Prostate gland (tissue), 2 donors: Measurements from ENCODE around the gene TBC1D5. TPM values are rescaled to one million over a fixed set of nuclear protein-coding genes. Genes with fewer than 3 reads are reported as not detected.

ENCODE experiments used
- DNase-seq: peaks from one replicate; pipeline ENCODE4 v3.0.0-alpha.2; 2019; ENCODE audit warnings: low spot score
- H3K27ac ChIP-seq, 2 donors: fragments of 200-600 bp; sonication (generic); 2 replicates each; pipeline ENCODE4 v1.5.1; 2017 to 2019
- H3K27me3 ChIP-seq: fragments of 200-600 bp; sonication (generic); replicated peaks from 2 replicates; pipeline ENCODE4 v1.5.1; 2019; ENCODE audit not compliant: insufficient read depth
- H3K36me3 ChIP-seq, 2 donors: fragments of 200-600 bp; sonication (generic); 1 replicate in 1 of 2; 2 replicates in 1 of 2; pipeline versions ENCODE4 v1.5.1 to v1.8.1; 2017 to 2019
- H3K4me1 ChIP-seq: fragments of 200-600 bp; sonication (generic); replicated peaks from 2 replicates; pipeline ENCODE4 v1.5.1; 2019
- H3K4me3 ChIP-seq, 2 donors: fragments of 200-600 bp; sonication (generic); 2 replicates each; pipeline ENCODE4 v1.5.1; 2017 to 2019
- H3K9me3 ChIP-seq: fragments of 200-600 bp; sonication (generic); 2 replicates; pipeline ENCODE4 v1.5.1; 2017
- POLR2A ChIP-seq: fragments of 450-650 bp; IDR thresholded peaks from one replicate; pipeline ENCODE4 v1.6.1; 2016; ENCODE audit warnings: antibody characterized with exemption, mild to moderate bottlenecking
- POLR2AphosphoS5 ChIP-seq: sonication (generic); formaldehyde crosslinking; IDR thresholded peaks from one replicate; pipeline ENCODE4 v1.6.1; 2017; ENCODE audit warnings: antibody characterized with exemption
- WGBS: methylation state at CpG from one replicate; pipeline ENCODE4 v1.1.5; 2018; 5-methylcytosine and 5-hydroxymethylcytosine counted together
- intact Hi-C: fragments of 100-400 bp; cut with DNase I; formaldehyde crosslinking; loops from one replicate; pipeline ENCODE4 v1.14.2; 2022
- total RNA-seq, 2 donors: library from RNA; depleted of rRNA; stranded (reverse); fragments of >200 nt; gene quantifications; one replicate each; pipeline ENCODE4 v1.1.0, GENCODE V29; 2016
- TF ChIP-seq, protein P1 (sequence below), 4 experiments: fragments of 200-600 bp in 2 of 4; fragments of 450-650 bp in 2 of 4; sonication (generic) in 2 of 4; IDR thresholded peaks; 1 replicate in 3 of 4; 2 replicates in 1 of 4; pipeline ENCODE4 v1.5.1; 2016 to 2019; ENCODE audit warnings: antibody characterized with exemption in 4 of 4, mild to moderate bottlenecking in 2 of 4, moderate library complexity in 2 of 4

The TBC1D5 gene
- total RNA-seq, 2 donors from 2014 or later = 64.8 to 99.2 TPM

DNA sequence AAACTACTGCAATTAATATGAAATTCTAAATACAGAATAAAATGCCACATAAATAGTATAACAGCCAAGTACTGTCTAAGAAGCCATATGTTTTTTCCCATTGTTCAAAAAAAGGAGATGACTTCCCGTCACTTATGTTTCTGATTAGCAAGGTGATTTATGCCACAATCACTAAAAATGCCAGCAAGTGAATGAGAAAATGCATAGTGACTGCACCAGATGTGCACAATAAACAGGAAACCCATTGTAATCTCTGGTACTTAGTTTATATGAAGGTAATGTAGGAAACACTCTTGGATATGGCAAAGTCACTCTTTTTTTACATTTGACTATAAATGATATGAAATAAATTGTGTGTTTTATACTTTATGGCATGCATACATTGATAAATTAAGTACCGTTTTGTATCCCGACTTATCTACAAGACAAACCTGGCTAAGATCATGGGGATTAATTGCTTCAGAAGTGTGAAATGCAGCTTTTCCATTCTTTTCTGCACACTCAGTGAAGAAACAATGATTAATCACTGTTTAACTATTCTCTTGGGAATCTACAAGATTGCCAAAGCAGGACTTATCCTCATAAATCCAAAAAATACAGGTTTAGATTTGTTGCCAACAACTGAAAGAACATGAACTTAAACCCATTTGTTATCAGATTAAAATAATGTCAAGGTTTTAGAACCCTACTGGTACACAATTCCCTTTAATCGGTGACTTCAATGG lies 164.5 kb downstream of the TBC1D5 start:
- H3K9me3 ChIP-seq = no peaks in the 10 kb centered on the region
- H3K4me1 ChIP-seq = no peaks in the 10 kb centered on the region
- H3K4me3 ChIP-seq = no peak overlapping the region
- no peak overlapping the region for H3K27ac ChIP-seq
- intact Hi-C loops = no loop called here
- DNase-seq = no peak
- no peaks in the 10 kb centered on the region for H3K27me3 ChIP-seq
- TF ChIP-seq POLR2AphosphoS5 (no peak), POLR2A (no peak)
- TF ChIP-seq, protein P1, sequence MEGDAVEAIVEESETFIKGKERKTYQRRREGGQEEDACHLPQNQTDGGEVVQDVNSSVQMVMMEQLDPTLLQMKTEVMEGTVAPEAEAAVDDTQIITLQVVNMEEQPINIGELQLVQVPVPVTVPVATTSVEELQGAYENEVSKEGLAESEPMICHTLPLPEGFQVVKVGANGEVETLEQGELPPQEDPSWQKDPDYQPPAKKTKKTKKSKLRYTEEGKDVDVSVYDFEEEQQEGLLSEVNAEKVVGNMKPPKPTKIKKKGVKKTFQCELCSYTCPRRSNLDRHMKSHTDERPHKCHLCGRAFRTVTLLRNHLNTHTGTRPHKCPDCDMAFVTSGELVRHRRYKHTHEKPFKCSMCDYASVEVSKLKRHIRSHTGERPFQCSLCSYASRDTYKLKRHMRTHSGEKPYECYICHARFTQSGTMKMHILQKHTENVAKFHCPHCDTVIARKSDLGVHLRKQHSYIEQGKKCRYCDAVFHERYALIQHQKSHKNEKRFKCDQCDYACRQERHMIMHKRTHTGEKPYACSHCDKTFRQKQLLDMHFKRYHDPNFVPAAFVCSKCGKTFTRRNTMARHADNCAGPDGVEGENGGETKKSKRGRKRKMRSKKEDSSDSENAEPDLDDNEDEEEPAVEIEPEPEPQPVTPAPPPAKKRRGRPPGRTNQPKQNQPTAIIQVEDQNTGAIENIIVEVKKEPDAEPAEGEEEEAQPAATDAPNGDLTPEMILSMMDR (IDR thresholded peaks at IDR 0.05) = no peak
- no peaks in the 10 kb centered on the region for H3K36me3 ChIP-seq
- WGBS = 34% methylated on average over 4 of the region's 4 CpGs

DNA sequence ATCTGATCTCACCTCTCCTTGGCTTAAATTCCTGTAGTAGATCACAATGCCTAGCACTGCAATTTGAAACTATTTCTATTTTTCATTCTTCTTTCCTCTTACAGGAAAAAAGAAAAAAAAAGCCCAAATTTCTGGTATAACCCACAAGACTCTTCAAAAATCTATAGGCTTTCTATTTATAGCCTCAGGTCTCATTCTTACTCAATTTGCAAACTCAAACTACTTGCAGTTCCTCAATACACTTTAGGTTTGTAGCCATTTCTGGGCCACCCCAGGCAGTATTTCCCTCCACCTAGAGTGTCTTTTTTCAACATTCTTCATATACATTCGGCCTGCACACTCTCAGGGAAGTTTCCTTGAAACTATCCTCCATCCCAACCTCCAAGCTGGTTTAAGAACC lies 169.0 kb downstream of the TBC1D5 start:
- 97% methylated on average over 1 of the region's 1 CpG for WGBS
- H3K27ac ChIP-seq = no peak overlapping the region
- no peaks in the 10 kb centered on the region for H3K4me1 ChIP-seq
- intact Hi-C loops = no loop called here
- no peak for DNase-seq
- H3K27me3 ChIP-seq = no peaks in the 10 kb centered on the region
- no peak overlapping the region for H3K4me3 ChIP-seq
- H3K36me3 ChIP-seq = no peaks in the 10 kb centered on the region
- H3K9me3 ChIP-seq = no peaks in the 10 kb centered on the region
- no peak for TF ChIP-seq POLR2A
- TF ChIP-seq, protein P1 (IDR thresholded peaks at IDR 0.05) = no peak
- TF ChIP-seq POLR2AphosphoS5 = no peak

DNA sequence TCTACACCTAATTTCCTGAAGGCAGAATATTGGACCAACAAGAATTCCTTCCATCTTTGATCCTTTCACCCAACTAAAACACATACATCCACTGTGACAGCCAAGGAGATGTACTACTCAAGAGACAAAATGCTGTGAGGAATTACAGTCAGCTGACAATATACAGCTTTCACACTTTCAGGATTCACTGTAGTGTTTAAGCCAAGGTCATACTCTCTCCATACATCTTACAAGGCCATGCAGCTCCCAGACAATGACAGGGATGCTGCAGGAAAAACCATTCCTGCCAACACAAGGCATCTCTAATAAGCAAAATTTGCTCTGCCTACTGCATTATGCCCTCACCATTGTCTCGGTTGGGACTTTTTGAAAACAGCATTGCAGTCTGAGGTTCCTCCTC lies 170.7 kb downstream of the TBC1D5 start:
- 86% methylated on average over 1 of the region's 1 CpG for WGBS
- Histone ChIP-seq H3K27ac (no peak overlapping the region), H3K36me3 (no peaks in the 10 kb centered on the region), H3K4me3 (no peak overlapping the region), H3K27me3 (no peaks in the 10 kb centered on the region), H3K9me3 (no peaks in the 10 kb centered on the region), H3K4me1 (no peaks in the 10 kb centered on the region)
- DNase-seq = no peak
- TF ChIP-seq POLR2A (no peak), POLR2AphosphoS5 (no peak)
- TF ChIP-seq, protein P1 (IDR thresholded peaks at IDR 0.05) = no peak
- intact Hi-C loops = no loop called here

DNA sequence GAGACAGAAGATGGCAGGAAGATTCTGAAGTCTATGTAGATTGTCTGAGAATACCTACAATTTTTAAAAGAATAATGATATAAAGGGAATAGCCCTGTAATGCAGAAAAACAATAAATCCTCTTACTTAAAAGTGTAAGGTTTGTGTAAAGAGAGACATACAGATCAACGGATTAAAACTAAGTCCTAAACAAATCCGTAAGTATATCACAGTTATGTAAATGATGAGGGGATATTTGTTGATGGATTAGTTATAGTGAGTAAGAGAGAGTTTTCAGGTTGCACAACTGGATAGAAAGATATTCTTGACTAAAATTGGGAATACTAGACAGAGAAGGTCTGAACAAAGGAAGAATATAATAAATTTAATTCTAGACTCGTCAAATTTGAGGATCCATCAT lies 179.6 kb downstream of the TBC1D5 start:
- Histone ChIP-seq H3K4me3 (no peak overlapping the region), H3K36me3 (no peaks in the 10 kb centered on the region), H3K9me3 (no peaks in the 10 kb centered on the region), H3K27ac (no peak overlapping the region), H3K27me3 (no peaks in the 10 kb centered on the region), H3K4me1 (no peaks in the 10 kb centered on the region)
- DNase-seq = no peak
- intact Hi-C loops = no loop called here
- TF ChIP-seq POLR2AphosphoS5 = no peak
- no peak for TF ChIP-seq POLR2A
- TF ChIP-seq, protein P1 (IDR thresholded peaks at IDR 0.05) = no peak
- 95% methylated on average over 3 of the region's 3 CpGs for WGBS

DNA sequence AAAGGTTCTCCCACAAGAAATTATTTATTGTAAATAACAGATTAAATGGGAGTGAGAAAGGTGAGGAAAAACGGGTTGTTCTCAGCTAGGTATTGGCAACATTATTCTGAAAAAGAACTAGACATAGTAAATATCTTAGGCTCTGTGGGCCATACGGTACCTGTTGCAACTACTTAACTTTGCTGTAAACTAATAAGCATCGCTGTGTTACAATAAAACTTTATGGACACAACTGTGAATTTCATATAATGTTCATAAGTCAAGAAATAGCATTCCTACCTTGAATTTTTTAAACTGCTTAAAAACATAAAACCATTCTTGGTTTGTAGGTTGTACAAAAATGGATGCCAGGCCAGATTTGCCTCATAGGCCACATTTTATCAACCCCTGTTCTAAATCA lies 183.9 kb downstream of the TBC1D5 start:
- Histone ChIP-seq H3K27ac (no peak overlapping the region), H3K27me3 (no peaks in the 10 kb centered on the region), H3K9me3 (no peaks in the 10 kb centered on the region), H3K36me3 (no peaks in the 10 kb centered on the region), H3K4me1 (no peaks in the 10 kb centered on the region), H3K4me3 (no peak overlapping the region)
- 90% methylated on average over 3 of the region's 3 CpGs for WGBS
- intact Hi-C loops = no loop called here
- TF ChIP-seq, protein P1 (IDR thresholded peaks at IDR 0.05) = no peak
- no peak for TF ChIP-seq POLR2A
- no peak for TF ChIP-seq POLR2AphosphoS5
- no peak for DNase-seq
